GM18951 (cell line): ENCODE results near the gene BAK1.
A peak's percentile ranks its signal among the peaks of the same experiment; 100 is the strongest.

Source experiments
- POLR2A ChIP-seq: IDR thresholded peaks from 4 replicates; pipeline ENCODE4 v1.6.1; 2011; ENCODE audit warnings: mild to moderate bottlenecking; ENCODE audit not compliant: insufficient read length, insufficient read depth; ENCODE audit errors: extremely low read depth
- in situ Hi-C: fragments of 300-500 bp; cut with MboI; formaldehyde crosslinking; loops from one replicate; pipeline ENCODE4 v1.12.0; 2022; ENCODE audit warnings: low sequenced_read_pairs, mixed read lengths, inconsistent platforms; ENCODE audit not compliant: unreplicated experiment

The BAK1 gene

DNA sequence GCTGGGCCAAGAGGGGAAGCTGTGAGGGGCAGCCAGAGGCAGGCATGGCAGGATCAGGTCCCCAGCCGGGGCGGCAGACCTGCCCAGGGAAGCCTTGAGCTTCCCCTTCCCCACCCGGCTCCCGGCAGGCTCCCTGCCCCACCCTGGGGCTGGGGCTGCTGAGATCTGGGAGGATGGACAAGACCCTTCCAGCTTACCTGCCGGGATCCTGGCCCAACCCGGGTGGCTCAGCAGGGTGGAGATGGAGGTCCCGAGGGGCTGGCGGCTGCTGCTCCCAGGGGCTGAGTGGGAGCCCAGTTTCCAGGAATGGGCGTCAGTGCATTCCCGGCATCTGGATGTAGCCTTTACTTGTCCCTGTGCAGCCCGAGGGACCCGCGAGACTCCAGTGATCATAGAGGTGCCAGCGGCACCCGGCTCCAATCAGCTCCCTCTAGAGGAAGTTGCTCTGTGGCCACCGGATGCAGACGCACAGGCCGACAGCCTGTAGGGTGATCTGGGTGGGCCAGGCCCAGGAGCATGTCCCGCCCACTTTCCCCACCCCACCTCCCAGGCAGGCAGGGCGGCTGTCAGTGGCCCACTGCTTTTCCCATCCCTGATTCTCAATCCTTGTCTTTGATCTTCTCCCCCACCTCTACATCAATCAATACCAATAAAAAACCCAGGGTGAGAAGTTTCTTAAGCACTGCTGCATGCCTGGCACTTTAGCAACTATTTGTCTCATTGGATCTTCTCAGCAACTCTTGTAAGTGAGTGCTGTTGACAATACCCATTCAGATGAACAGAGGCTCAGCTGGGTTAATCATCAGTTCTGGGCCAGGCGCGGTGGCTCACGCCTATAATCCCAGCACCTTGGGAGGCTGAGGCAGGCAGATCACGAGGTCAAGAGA, at the start of gene BAK1:
Gene BAK1, minus strand, starts transcription at position 449 of the 887 bp plus-strand sequence. CDS start 2,672 bp downstream, outside the sequence.
- in situ Hi-C loops, result loop anchor here (10.0 kb wide), 1 partner anchor 125 kb away; no protein-coding TSS in a partner anchor
- TF ChIP-seq POLR2A, result peak; percentile 78

DNA sequence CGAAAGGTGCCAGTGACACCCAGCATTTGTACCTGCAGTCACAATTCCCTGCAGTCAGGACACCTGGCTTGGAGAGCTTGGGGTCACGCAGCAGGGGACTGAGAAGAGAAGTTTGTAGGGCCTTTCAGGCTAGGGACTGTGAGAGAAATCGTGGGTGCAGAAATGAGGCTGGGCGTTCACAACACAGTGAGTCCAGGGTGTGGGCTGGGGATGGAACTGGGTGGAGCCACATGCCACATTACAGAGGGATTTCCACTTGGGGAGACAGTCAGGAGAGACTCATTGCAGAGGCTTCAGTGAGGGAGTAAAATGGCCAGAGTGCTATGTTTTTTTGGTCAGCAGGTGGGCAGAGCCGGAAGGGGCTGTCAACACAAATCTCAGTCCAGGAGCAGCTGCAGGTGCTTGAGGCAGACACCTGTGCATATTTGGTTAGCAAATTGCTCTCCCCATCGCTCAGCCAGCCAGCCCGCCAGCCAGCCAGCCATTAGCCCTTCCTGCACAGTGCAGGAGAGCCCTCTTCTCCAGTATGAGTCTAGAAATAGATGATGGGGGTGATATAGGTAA, 48.4 kb upstream of the BAK1 start:
- in situ Hi-C loops, result no loop called here
- TF ChIP-seq POLR2A, result no peak

GRCh38 chr6:33627876-33628275, 47.8 kb upstream of the BAK1 start:
- in situ Hi-C loops, result no loop called here

DNA sequence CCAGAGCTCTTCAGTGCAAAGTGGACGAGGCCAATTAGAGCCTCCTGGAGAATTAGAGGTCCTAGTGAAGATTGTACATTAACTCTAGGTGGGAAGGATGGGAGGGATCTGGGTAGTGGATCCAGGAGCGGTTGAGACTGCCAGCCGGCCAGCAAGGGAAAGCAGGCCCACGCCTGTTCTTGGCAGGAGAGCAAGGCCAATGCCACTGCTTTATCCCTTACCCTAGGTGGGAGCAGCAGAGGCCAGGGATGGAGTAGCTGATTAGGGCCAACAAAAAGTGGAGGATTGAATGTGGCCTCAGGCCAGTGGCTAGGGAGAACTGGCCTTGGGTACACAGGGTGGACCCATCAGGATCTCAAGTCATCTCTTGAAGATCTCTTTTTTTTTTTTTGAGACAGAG, 44.8 kb upstream of the BAK1 start:
- no peak for TF ChIP-seq POLR2A
- in situ Hi-C loops, result no loop called here

More at GRCh38 chr6:33627876-33628275, 47.8 kb upstream of the BAK1 start:
- TF ChIP-seq POLR2A, result no peak

- no peak for TF ChIP-seq POLR2A
- in situ Hi-C loops, result no loop called here
These were observed 43.9 kb upstream of the BAK1 start for GRCh38 chr6:33623895-33624381.

- TF ChIP-seq POLR2A, result no peak
- in situ Hi-C loops, result no loop called here
These were observed 42.7 kb upstream of the BAK1 start for GRCh38 chr6:33622456-33623431.

- TF ChIP-seq POLR2A, result no peak
- in situ Hi-C loops, result no loop called here
These were observed 41.8 kb upstream of the BAK1 start for GRCh38 chr6:33621711-33622388.

DNA sequence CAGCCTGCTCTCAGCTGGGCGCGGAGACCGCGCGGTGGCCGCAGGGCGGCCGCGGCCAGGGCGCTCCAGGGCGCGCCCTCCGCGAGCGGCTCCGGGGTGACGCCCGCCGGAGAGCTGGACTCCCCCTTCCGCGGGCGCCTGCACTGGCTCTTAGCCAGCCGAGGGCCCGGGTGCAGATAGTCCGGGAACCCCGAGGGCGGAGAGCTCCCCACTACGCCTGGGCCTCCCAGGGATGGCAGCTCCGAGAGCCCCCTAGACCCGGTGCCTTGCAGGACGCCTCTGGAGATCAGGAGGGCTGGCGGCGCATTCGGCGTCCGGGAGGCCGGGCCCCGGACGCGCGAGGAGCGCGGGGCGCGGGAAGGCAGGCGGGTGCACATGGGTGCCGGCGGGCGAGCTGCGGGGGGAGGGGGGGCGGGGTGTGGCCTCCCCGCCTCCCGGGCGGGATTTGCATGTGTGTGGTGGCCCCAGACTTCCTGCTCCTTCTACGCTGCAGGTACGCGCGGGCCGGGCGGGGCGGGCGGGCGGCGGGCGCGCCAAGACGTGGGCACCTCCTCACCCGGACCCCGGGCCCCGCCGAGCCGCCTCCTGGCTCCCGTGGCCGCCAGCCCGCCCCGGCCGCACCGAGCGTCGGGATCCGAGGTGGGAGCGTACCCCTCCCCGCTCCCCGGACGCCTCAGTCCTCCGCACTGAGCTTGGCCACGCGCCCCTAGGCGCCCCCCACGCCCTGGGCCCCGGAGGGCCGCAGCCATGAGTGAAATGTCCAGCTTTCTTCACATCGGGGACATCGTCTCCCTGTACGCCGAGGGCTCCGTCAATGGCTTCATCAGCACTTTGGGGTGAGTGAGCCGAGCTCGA, 41.0 kb upstream of the BAK1 start, which contains the start of gene ITPR3:
Gene ITPR3, plus strand, starts transcription at position 467 of the 855 bp plus-strand sequence. Its CDS starts 281 bp downstream, at position 748.
- TF ChIP-seq POLR2A, result peak; percentile 73
- in situ Hi-C loops, result no loop called here

DNA sequence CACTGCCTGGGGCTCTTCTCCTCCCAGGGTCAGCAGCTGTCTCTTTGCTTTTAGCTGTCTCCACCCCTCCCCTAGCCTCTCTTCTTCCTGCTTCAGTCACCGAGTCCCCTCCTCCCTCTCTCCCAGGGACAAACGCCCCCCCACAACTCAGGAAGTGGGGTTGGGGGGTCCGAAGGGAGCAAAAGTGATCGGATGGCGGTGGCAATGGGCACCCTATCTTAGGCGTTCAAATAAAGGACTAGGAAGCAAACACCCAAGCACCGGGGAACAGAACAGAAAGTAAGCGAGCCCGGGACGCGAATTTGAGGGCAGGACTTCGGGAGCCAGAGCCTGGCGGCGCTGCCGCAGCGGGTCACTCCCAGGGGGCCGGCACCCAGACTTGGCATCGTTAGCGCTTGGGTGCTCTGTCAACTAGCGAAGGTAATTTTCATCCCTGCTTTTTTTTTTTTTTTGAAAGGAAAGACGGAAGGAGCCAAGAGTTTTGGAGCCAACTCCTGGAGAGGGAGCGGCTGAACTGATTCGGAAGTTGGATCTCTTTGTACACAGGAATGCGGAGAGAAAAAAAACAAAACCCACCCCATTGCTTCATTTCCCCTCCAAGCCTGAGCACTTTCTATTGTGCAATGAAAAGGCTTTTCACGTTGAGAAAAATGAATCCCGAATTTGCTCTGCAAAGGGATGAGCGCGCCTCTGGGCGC, 40.2 kb upstream of the BAK1 start:
- peak; percentile 33 for TF ChIP-seq POLR2A
- in situ Hi-C loops, result no loop called here

DNA sequence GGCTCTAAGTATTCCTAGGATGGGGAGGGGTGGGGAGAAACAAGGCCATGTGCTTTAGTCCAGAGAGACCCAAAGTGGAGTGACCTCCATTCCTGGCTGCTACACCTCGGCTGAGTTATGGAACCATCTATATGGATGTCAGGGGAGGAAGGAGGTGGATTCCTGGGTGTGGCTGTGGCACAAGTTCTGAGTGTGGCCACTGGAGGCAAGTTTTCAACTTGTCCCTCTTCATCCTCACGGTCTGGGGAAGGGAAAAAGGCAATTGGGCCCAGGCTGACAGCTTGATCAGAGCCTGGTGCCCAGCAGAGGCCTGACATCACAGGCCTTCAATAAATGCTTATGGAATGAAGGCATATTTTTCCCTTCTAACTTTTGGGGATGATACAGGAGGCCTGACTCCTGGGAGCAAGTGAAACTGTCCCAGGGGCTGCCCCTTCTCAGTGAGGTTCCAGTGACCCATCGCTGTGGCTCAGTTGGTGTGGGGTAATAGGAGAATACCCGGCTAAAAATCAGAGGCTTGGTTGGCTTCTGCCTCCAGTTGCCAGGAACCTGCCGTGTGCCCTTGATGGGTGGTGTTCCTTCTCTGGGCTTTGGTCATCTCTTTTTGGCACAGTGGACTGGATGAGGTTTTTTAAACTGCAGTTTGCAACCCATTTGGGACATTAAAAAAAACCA, 39.2 kb upstream of the BAK1 start:
- in situ Hi-C loops, result no loop called here
- TF ChIP-seq POLR2A, result no peak
